Measurements from ENCODE around the gene GLMP. TPM values are rescaled to one million over a fixed set of nuclear protein-coding genes. Genes with fewer than 3 reads are reported as not detected.

GLMP gene
- total RNA-seq, 1 experiment from 2014 or later = 60.3 TPM

DNA sequence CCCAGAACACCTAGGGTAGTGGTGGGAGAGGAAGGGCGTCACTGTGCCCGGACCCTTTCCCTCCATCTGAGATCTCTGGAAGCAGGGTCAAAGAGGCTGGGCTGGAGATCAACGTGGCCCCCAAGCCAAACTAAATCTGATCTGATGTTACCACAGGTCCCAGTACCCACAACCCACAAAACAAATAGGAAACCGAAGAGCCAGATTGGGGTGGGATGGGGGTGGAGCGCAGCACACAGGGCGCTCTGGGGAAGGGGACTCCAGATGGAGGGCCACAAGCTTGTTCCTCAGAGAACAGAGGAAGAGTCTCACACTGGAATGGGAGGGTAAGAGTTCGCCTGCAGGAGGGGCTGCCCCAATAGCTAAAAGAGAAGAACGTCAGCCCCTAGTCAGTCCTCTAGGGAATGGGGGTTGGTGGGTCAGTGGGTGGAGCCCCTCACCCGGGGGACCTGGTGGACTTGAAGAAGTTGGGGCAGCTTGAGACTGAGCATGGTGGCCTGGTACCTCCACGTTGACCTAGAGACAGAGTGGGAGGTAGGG is 49.2 kb downstream of the GLMP start (continued):
- TF ChIP-seq FOXP4 (CRISPR knock-in tag; IDR thresholded peaks at IDR 0.05) (no peak), GTF2I (CRISPR knock-in tag; conservative IDR thresholded peaks at IDR 0.05) (no peak), MYBL2 (CRISPR knock-in tag; IDR thresholded peaks at IDR 0.05) (no peak), ETV6 (CRISPR knock-in tag; IDR thresholded peaks at IDR 0.05) (no peak), CREM (CRISPR knock-in tag; IDR thresholded peaks at IDR 0.05) (no peak), ZNF423 (CRISPR knock-in tag; IDR thresholded peaks at IDR 0.05) (no peak), SOX15 (CRISPR knock-in tag; IDR thresholded peaks at IDR 0.05) (no peak), NR3C1 (CRISPR knock-in tag; conservative IDR thresholded peaks at IDR 0.05; ENCODE audit: low read depth) (no peak), GABPB1 (CRISPR knock-in tag; IDR thresholded peaks at IDR 0.05) (no peak), EMX1 (CRISPR knock-in tag; IDR thresholded peaks at IDR 0.05) (no peak), ZNF219 (CRISPR knock-in tag; IDR thresholded peaks at IDR 0.05; ENCODE audit: borderline replicate concordance) (no peak)
- TF ChIP-seq, protein P1, sequence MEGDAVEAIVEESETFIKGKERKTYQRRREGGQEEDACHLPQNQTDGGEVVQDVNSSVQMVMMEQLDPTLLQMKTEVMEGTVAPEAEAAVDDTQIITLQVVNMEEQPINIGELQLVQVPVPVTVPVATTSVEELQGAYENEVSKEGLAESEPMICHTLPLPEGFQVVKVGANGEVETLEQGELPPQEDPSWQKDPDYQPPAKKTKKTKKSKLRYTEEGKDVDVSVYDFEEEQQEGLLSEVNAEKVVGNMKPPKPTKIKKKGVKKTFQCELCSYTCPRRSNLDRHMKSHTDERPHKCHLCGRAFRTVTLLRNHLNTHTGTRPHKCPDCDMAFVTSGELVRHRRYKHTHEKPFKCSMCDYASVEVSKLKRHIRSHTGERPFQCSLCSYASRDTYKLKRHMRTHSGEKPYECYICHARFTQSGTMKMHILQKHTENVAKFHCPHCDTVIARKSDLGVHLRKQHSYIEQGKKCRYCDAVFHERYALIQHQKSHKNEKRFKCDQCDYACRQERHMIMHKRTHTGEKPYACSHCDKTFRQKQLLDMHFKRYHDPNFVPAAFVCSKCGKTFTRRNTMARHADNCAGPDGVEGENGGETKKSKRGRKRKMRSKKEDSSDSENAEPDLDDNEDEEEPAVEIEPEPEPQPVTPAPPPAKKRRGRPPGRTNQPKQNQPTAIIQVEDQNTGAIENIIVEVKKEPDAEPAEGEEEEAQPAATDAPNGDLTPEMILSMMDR (IDR thresholded peaks at IDR 0.05) = no peak
- TF ChIP-seq, protein P2, sequence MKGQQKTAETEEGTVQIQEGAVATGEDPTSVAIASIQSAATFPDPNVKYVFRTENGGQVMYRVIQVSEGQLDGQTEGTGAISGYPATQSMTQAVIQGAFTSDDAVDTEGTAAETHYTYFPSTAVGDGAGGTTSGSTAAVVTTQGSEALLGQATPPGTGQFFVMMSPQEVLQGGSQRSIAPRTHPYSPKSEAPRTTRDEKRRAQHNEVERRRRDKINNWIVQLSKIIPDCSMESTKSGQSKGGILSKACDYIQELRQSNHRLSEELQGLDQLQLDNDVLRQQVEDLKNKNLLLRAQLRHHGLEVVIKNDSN (CRISPR knock-in tag; IDR thresholded peaks at IDR 0.05) = no peak
- TF ChIP-seq, protein P3, sequence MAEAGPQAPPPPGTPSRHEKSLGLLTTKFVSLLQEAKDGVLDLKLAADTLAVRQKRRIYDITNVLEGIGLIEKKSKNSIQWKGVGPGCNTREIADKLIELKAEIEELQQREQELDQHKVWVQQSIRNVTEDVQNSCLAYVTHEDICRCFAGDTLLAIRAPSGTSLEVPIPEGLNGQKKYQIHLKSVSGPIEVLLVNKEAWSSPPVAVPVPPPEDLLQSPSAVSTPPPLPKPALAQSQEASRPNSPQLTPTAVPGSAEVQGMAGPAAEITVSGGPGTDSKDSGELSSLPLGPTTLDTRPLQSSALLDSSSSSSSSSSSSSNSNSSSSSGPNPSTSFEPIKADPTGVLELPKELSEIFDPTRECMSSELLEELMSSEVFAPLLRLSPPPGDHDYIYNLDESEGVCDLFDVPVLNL (CRISPR knock-in tag; IDR thresholded peaks at IDR 0.05; ENCODE audit: borderline replicate concordance, low read depth) = no peak

GRCh38 chr1:156245451-156246232 is 49.8 kb downstream of the GLMP start:
- Mint-ChIP-seq H3K36me3 (peaks cover 11% of the 10 kb centered on the region), H3K4me1 (peaks cover 22% of the 10 kb centered on the region), H3K27me3 (ENCODE audit: low read depth) (peaks cover 4% of the 10 kb centered on the region), H3K9me3 (no peaks in the 10 kb centered on the region), H3K27ac (no peak overlapping the region), H3K4me3 (peak overlapping the region; percentile 74)
- ChIA-PET CTCF (interaction anchor here (0.8 to 5.1 kb wide), 14 partner anchors 12 to 200 kb away, joined by 3 to 84 read pairs (median 7); partner anchors contain the start of genes PMF1 and SMG5), POLR2A (interaction anchor here (0.7 to 1.5 kb wide), 4 partner anchors 12 to 109 kb away, joined by 3 to 7 read pairs (median 4); partner anchors contain the start of gene SMG5)
- peak; percentile 23 for ATAC-seq
- peak; percentile 63 for DNase-seq (ENCODE audit: low spot score)
- TF ChIP-seq NR3C1 (CRISPR knock-in tag; conservative IDR thresholded peaks at IDR 0.05; ENCODE audit: low read depth) (0 out of 2 replicates have a peak, but pooled peaks have one; percentile 69), GTF2I (CRISPR knock-in tag; conservative IDR thresholded peaks at IDR 0.05) (no peak), ETV6 (CRISPR knock-in tag; IDR thresholded peaks at IDR 0.05) (no peak), MXD4 (CRISPR knock-in tag; IDR thresholded peaks at IDR 0.05; ENCODE audit: borderline replicate concordance) (no peak), ATF6 (CRISPR knock-in tag; IDR thresholded peaks at IDR 0.05) (no peak), NR2C2 (CRISPR knock-in tag; IDR thresholded peaks at IDR 0.05) (no peak), ZNF263 (CRISPR knock-in tag; IDR thresholded peaks at IDR 0.05; ENCODE audit: low read depth) (no peak; the same call in 1 of the 2 replicates)
- TF ChIP-seq, protein P4, sequence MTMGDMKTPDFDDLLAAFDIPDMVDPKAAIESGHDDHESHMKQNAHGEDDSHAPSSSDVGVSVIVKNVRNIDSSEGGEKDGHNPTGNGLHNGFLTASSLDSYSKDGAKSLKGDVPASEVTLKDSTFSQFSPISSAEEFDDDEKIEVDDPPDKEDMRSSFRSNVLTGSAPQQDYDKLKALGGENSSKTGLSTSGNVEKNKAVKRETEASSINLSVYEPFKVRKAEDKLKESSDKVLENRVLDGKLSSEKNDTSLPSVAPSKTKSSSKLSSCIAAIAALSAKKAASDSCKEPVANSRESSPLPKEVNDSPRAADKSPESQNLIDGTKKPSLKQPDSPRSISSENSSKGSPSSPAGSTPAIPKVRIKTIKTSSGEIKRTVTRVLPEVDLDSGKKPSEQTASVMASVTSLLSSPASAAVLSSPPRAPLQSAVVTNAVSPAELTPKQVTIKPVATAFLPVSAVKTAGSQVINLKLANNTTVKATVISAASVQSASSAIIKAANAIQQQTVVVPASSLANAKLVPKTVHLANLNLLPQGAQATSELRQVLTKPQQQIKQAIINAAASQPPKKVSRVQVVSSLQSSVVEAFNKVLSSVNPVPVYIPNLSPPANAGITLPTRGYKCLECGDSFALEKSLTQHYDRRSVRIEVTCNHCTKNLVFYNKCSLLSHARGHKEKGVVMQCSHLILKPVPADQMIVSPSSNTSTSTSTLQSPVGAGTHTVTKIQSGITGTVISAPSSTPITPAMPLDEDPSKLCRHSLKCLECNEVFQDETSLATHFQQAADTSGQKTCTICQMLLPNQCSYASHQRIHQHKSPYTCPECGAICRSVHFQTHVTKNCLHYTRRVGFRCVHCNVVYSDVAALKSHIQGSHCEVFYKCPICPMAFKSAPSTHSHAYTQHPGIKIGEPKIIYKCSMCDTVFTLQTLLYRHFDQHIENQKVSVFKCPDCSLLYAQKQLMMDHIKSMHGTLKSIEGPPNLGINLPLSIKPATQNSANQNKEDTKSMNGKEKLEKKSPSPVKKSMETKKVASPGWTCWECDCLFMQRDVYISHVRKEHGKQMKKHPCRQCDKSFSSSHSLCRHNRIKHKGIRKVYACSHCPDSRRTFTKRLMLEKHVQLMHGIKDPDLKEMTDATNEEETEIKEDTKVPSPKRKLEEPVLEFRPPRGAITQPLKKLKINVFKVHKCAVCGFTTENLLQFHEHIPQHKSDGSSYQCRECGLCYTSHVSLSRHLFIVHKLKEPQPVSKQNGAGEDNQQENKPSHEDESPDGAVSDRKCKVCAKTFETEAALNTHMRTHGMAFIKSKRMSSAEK (CRISPR knock-in tag; IDR thresholded peaks at IDR 0.05; ENCODE audit: borderline replicate concordance) = no peak
- TF ChIP-seq, protein P2 (CRISPR knock-in tag; IDR thresholded peaks at IDR 0.05) = peak; percentile 31; the same call in 1 of the 2 replicates
- TF ChIP-seq, protein P5, sequence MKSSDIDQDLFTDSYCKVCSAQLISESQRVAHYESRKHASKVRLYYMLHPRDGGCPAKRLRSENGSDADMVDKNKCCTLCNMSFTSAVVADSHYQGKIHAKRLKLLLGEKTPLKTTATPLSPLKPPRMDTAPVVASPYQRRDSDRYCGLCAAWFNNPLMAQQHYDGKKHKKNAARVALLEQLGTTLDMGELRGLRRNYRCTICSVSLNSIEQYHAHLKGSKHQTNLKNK (CRISPR knock-in tag; IDR thresholded peaks at IDR 0.05) = no peak
